Measurements from ENCODE around the gene TMEM207.

TMEM207 gene

DNA sequence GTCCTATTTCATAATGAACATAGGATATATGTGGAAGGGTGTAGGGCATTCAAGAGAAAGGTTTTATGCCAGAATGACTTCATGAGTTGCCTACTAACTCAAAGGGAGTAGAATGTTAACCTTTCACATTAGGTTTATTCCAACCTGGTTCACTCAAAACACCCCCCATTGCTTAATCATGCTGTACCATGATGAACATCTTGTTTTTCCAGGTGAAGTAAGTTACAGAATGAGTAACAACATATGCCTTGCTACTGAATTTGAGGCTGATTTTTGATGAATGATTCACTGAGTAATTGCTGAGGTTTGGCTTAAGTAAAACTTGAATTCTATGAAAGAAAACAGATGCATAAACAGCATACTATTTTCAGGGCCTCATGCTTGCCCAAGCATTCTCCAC lies 67.6 kb downstream of the TMEM207 start:
- no peak for DNase-seq

DNA sequence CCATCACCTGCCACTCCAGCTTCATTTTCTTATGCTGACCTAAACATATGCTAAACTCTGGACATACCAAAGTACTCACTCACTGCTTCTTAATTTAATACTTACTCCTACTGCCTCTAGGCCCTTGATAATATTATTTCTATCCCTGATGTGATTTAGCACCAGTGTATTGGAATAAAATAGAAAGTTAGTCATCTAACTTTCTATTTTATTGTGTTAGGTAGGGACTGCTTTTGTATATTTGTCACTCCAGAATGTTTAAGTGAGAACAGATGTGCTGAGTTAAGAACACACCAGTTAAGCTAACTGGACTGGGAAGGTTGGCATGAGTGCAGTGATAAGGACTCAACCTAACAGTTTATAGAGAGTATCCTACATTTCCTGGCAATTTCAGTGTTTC lies 68.3 kb downstream of the TMEM207 start:
- no peak for DNase-seq

DNA sequence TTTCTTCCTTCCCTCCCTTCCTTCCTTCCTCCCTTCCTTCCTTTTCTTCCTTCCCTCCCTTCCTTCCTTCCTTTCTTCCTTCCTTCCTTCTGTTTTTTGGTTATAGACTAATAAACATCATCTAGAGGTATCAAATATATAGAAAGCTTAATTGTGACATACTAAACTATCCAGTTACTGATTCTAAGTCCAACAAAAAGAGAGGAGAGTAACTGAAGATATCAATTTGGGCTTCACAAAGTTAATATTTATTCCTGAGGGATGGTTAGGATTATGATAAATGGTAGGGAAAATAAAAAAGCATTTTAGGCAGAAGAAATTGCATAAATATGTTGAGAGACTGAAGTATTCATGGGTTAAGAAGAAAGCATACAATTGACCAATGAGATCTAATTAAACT lies 69.5 kb downstream of the TMEM207 start:
- DNase-seq = no peak
